Loucy (cell line): ENCODE results near the gene RSRC1.

Experiments
- CTCF ChIP-seq: fragments of 200-600 bp; sonication (generic); conservative IDR thresholded peaks from 2 replicates; pipeline ENCODE4 v1.5.1; 2014; ENCODE audit warnings: mild to moderate bottlenecking, antibody characterized with exemption, low read length
- EZH2phosphoT487 ChIP-seq: fragments of 200-600 bp; IDR thresholded peaks from 2 replicates; pipeline ENCODE4 v1.6.1; 2018; ENCODE audit warnings: antibody characterized with exemption, mild to moderate bottlenecking, moderate library complexity, borderline replicate concordance

- TF ChIP-seq CTCF (no peak), EZH2phosphoT487 (no peak)
Observed at GRCh38 chr3:158559504-158559903, 449.6 kb downstream of the RSRC1 start.
